Lower leg skin (tissue), 3 donors: ENCODE data around the gene PROSER2.

Experiments used
- POLR2A ChIP-seq, 2 donors: fragments of 450-650 bp; IDR thresholded peaks; one replicate each; pipeline ENCODE4 v1.6.1; 2016 to 2017; ENCODE audit warnings: antibody characterized with exemption in 2 of 2, mild to moderate bottlenecking in 1 of 2, moderate library complexity in 1 of 2
- TF ChIP-seq, protein P1 (sequence below), 3 donors: fragments of 450-650 bp; IDR thresholded peaks; one replicate each; pipeline ENCODE4 v1.5.1; 2016; ENCODE audit warnings: antibody characterized with exemption in 3 of 3, mild to moderate bottlenecking in 3 of 3, moderate library complexity in 2 of 3

DNA sequence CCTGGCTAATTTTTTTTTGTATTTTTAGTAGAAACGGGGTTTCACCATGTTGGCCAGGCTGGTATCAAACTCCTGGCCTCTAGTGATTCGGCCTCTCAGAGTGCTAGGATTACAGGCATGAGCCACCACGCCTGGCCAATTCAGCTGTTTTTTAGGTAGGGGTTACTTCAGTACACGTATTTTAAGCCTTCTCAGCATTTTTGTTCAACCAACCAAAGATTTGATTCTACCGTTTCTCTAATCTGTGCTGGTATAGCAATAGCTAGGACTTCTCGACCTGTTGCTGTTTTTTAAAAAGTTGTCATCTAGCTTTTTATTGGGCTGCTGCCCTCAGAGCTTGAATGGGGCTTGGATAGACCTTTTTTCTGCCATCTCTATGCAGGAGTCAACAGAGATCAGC lies 34.9 kb downstream of the PROSER2 start:
- TF ChIP-seq, protein P1, sequence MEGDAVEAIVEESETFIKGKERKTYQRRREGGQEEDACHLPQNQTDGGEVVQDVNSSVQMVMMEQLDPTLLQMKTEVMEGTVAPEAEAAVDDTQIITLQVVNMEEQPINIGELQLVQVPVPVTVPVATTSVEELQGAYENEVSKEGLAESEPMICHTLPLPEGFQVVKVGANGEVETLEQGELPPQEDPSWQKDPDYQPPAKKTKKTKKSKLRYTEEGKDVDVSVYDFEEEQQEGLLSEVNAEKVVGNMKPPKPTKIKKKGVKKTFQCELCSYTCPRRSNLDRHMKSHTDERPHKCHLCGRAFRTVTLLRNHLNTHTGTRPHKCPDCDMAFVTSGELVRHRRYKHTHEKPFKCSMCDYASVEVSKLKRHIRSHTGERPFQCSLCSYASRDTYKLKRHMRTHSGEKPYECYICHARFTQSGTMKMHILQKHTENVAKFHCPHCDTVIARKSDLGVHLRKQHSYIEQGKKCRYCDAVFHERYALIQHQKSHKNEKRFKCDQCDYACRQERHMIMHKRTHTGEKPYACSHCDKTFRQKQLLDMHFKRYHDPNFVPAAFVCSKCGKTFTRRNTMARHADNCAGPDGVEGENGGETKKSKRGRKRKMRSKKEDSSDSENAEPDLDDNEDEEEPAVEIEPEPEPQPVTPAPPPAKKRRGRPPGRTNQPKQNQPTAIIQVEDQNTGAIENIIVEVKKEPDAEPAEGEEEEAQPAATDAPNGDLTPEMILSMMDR (IDR thresholded peaks at IDR 0.05) = no peak
- no peak for TF ChIP-seq POLR2A (IDR thresholded peaks at IDR 0.05)
